K562 (cell line): ENCODE measurements around the gene USP10. TPM values are rescaled to one million over a fixed set of nuclear protein-coding genes. Genes with fewer than 3 reads are reported as not detected.
A peak's percentile ranks its signal among the peaks of the same experiment; 100 is the strongest.

ENCODE experiments used
- ATAC-seq: fragments of 200-7000 bp; cut with Tn5 transposase; 3 replicates; pipeline ENCODE4 v1.9.1; 2020; ENCODE audit warnings: moderate library complexity
- BruUV-seq: library from RNA; stranded (reverse); fragments of 400-500 nt; replicated peaks from 2 replicates; lab custom pipeline; 2021; lab: Mats Ljungman, UMichigan
- CTCF ChIA-PET: fragments of 300-600 bp; formaldehyde crosslinking; extraction: SDS; loops from one replicate; lab custom pipeline; 2021; ENCODE audit warnings: low intra/inter-chr PET ratio; lab: Yijun Ruan, JAX
- POLR2A ChIA-PET: fragments of 300-600, 350-650 bp; sonication (Branson Sonifier 250); formaldehyde crosslinking; extraction: SDS; loops from one replicate; lab custom pipeline; 2021; ENCODE audit warnings: antibody characterized with exemption, inconsistent platforms; lab: Yijun Ruan, JAX
- DNase-seq, 4 experiments: peaks; one replicate each; pipeline versions ENCODE4 v3.0.0 to v3.0.0-alpha.2; 2011 to 2018; ENCODE audit warnings: low spot score in 3 of 4, mixed read lengths in 3 of 4; ENCODE audit errors: extremely low read depth in 1 of 4
- FAIRE-seq: peaks from 2 replicates; lab custom pipeline; 2011; peaks lifted over from hg19 to GRCh38; lab: Jason Lieb, UNC
- H2AFZ ChIP-seq: 2 replicates; pipeline ENCODE4 v1.6.0; 2011; ENCODE audit warnings: low read depth, low read length, control low read depth, inconsistent platforms
- H3K27ac ChIP-seq: fragments of 200-600 bp; 3 replicates; pipeline ENCODE4 v1.8.0; 2011; ENCODE audit warnings: low read depth, mild to moderate bottlenecking, control low read depth, inconsistent platforms, low read length, moderate library complexity, mixed read lengths; ENCODE audit errors: extremely low read depth
- H3K27me3 ChIP-seq, 2 experiments: fragments of 300-600 bp in 1 of 2; 2 replicates in 1 of 2; 3 replicates in 1 of 2; pipeline versions ENCODE4 v1.6.0 to v1.8.0; 2011; ENCODE audit warnings: inconsistent platforms in 2 of 2, low read length in 2 of 2, mild to moderate bottlenecking in 1 of 2, mixed read lengths in 1 of 2, moderate library complexity in 1 of 2; ENCODE audit not compliant: control insufficient read depth in 2 of 2, insufficient read depth in 2 of 2
- H3K36me3 ChIP-seq: fragments of 300-600 bp; 3 replicates; pipeline ENCODE4 v1.8.0; 2011; ENCODE audit warnings: mild to moderate bottlenecking, low read length, inconsistent platforms; ENCODE audit not compliant: control insufficient read depth, insufficient read depth
- H3K4me1 ChIP-seq, 2 experiments: fragments of 200-600 bp in 1 of 2; replicated peaks in 1 of 2; 2 replicates in 1 of 2; 3 replicates in 1 of 2; pipeline versions ENCODE4 v1.5.1 to v1.8.0; 2011; ENCODE audit warnings: inconsistent platforms in 2 of 2, low read length in 2 of 2, mild to moderate bottlenecking in 1 of 2, mixed read lengths in 1 of 2, moderate library complexity in 1 of 2; ENCODE audit not compliant: control insufficient read depth in 2 of 2, insufficient read depth in 2 of 2
- H3K4me2 ChIP-seq: 2 replicates; pipeline ENCODE4 v1.6.1; 2011; ENCODE audit warnings: low read length, control low read depth, inconsistent platforms, mixed read lengths; ENCODE audit not compliant: insufficient read depth
- H3K4me3 ChIP-seq: fragments of 200-600 bp; sonication (generic), shearing (Covaris generic); 2 replicates; pipeline ENCODE4 v1.5.1; 2016; ENCODE audit warnings: control low read depth, inconsistent platforms
- H3K79me2 ChIP-seq: fragments of 200-600 bp; 3 replicates; pipeline ENCODE4 v1.8.0; 2011; ENCODE audit warnings: low read length, inconsistent platforms; ENCODE audit not compliant: control insufficient read depth, insufficient read depth
- H3K9ac ChIP-seq, 2 experiments: 2 replicates each; pipeline versions ENCODE4 v1.6.0 to v1.6.1; 2011; ENCODE audit warnings: low read depth in 2 of 2, low read length in 2 of 2, control low read depth in 1 of 2, inconsistent platforms in 1 of 2, mild to moderate bottlenecking in 1 of 2, mixed read lengths in 1 of 2; ENCODE audit not compliant: insufficient read depth in 1 of 2
- H3K9me1 ChIP-seq: one replicate; pipeline ENCODE4 v1.6.0; 2011; ENCODE audit warnings: inconsistent platforms, mild to moderate bottlenecking, low read length, moderate library complexity; ENCODE audit not compliant: control insufficient read depth, insufficient read depth
- H3K9me3 ChIP-seq: replicated peaks from 2 replicates; pipeline ENCODE4 v1.5.1; 2011; ENCODE audit warnings: low read depth, low read length, inconsistent platforms; ENCODE audit not compliant: control insufficient read depth, insufficient read depth
- H4K20me1 ChIP-seq: replicated peaks from 2 replicates; pipeline ENCODE4 v1.6.1; 2011; ENCODE audit warnings: low read length, inconsistent platforms, mixed read lengths; ENCODE audit not compliant: control insufficient read depth, insufficient read depth
- CBX2 ChIP-seq: fragments of 200-600 bp; sonication (generic); IDR thresholded peaks from one replicate; pipeline ENCODE4 v1.6.1; 2012; ENCODE audit warnings: mild to moderate bottlenecking, low read length, inconsistent platforms; ENCODE audit not compliant: insufficient read depth, poor library complexity, severe bottlenecking
- CEBPB ChIP-seq: fragments of 450-650 bp; IDR thresholded peaks from 2 replicates; pipeline ENCODE4 v1.6.1; 2016; ENCODE audit warnings: missing genetic modification characterization, missing compliant biosample characterization
- CEBPG ChIP-seq, 3 experiments: fragments of 200-800 bp in 1 of 3; sonication (Bioruptor generic) in 1 of 3; sonication (generic) in 1 of 3; formaldehyde crosslinking in 1 of 3; IDR thresholded peaks in 2 of 3; conservative IDR thresholded peaks in 1 of 3; 2 replicates each; pipeline versions ENCODE4 v1.6.1 to v1.8.0; 2016 to 2022; ENCODE audit warnings: missing compliant biosample characterization in 2 of 3, missing genetic modification characterization in 2 of 3, mild to moderate bottlenecking in 1 of 3, missing genetic modification reagents in 1 of 3
- HDGF ChIP-seq: fragments of 450-650 bp; IDR thresholded peaks from 2 replicates; pipeline ENCODE4 v1.6.1; 2016
- L3MBTL2 ChIP-seq: fragments of 450-650 bp; IDR thresholded peaks from 2 replicates; pipeline ENCODE4 v1.6.1; 2016; ENCODE audit warnings: mild to moderate bottlenecking, moderate library complexity
- SAFB2 ChIP-seq: fragments of 200-400 bp; formaldehyde crosslinking; IDR thresholded peaks from 2 replicates; pipeline ENCODE4 v1.6.1; 2018; ENCODE audit warnings: borderline replicate concordance, low read length, low read depth, moderate library complexity; ENCODE audit not compliant: severe bottlenecking
- ZFP36 ChIP-seq: fragments of 150-350 bp; IDR thresholded peaks from 2 replicates; pipeline ENCODE4 v1.6.1; 2018; ENCODE audit warnings: low read length, low read depth; ENCODE audit not compliant: partially characterized antibody
- WGBS: fragments of 100-300 bp; shearing (Covaris generic); methylation state at CpG from one replicate; pipeline ENCODE4 v1.1.6; 2016; ENCODE audit warnings: low coverage, mixed read lengths; ENCODE audit not compliant: insufficient coverage; ENCODE audit errors: missing lambda C conversion rate; 5-methylcytosine and 5-hydroxymethylcytosine counted together
- in situ Hi-C: fragments of 300-500 bp; cut with MboI; formaldehyde crosslinking; loops from 4 replicates; pipeline ENCODE4 v1.15.0; 2018; ENCODE audit warnings: inconsistent platforms, mixed read lengths
- intact Hi-C: fragments of 100-400 bp; cut with micrococcal nuclease; formaldehyde crosslinking; loops from 2 replicates; pipeline ENCODE4 v1.14.2; 2022
- polyA plus RNA-seq, 8 experiments: library from polyadenylated mRNA; depleted of rRNA in 4 of 8; stranded (reverse) in 5 of 8; unstranded in 3 of 8; fragments of >200 nt; fragmentation: Nextera tagmentation in 2 of 8; fragmentation: Illumina TruSeq in 1 of 8; extraction: Ambion mirVana in 2 of 8; extraction: Trizol in 1 of 8; gene quantifications; 2 replicates each; pipeline versions ENCODE4 v1.2.1 to v1.2.3, GENCODE V29; 2011 to 2014; ENCODE audit warnings: inconsistent platforms in 1 of 8, missing spikeins in 1 of 8
- total RNA-seq, 7 experiments: library from RNA; depleted of rRNA in 6 of 7; stranded (reverse); fragments of >200 nt in 6 of 7; fragmentation: Illumina TruSeq in 2 of 7; extraction: Trizol in 2 of 7; gene quantifications; 2 replicates each; pipeline versions ENCODE4 v1.2.1 to v1.2.3, GENCODE V29; 2011 to 2021; ENCODE audit warnings: low replicate concordance in 1 of 7
- TF ChIP-seq, protein P1 (sequence below), 2 experiments: fragments of 450-650 bp in 1 of 2; sonication (generic) in 1 of 2; formaldehyde crosslinking in 1 of 2; IDR thresholded peaks in 1 of 2; conservative IDR thresholded peaks in 1 of 2; 2 replicates each; pipeline versions ENCODE4 v1.6.1 to v1.8.1; 2016 to 2023; ENCODE audit warnings: mild to moderate bottlenecking in 2 of 2, moderate library complexity in 2 of 2, inconsistent platforms in 1 of 2, missing genetic modification reagents in 1 of 2

Gene USP10
- total and polyA plus RNA-seq, 9 of the 15 experiments (the other 6 are each of a cell fraction or from before 2014, with no cell fraction given): 61.7 to 197 (median 116) TPM

DNA sequence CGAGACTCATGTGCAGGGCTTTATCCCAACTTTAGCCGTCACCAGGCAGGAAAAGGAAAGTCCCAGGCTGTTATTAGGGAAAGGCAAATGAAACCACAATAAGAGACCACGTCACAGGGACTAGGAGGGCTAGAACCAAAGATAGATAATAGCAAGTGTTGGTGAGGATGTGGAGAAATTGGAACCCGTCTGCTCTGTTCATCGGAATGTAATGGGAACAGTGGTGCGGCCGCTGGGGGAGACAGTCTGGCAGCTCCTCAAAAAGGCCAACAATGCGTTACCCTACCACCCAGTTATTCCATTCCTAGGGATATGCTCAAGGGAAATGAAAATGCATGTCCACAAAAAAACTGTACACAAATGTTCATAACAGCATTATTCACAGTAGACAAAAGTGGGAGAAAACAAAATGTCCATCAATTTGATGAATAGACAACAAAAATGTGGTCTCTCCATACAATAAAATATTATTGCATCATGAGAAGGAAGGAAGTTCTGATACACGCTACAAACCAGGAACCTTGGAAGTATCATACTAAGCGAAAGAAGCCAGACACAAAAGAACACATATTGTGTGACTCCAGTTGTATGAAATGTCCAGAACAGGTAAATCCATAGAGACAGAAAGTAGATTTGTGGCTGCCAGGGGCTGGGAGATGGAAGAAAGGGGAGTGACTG lies 19.5 kb upstream of the USP10 start:
- no peaks in the 10 kb centered on the region for H3K9me3 ChIP-seq
- ChIA-PET POLR2A (interaction anchor here (1.6 to 1.9 kb wide), 2 partner anchors 15 to 40 kb away, joined by 4 to 6 read pairs; no protein-coding TSS in a partner anchor), CTCF (no interaction called here)
- WGBS: 15% methylated on average over 10 of the region's 10 CpGs
- intact Hi-C loops: no loop called here
- H3K79me2 ChIP-seq: no peaks in the 10 kb centered on the region
- no peaks in the 10 kb centered on the region for H3K36me3 ChIP-seq
- no peak for FAIRE-seq
- H2AFZ ChIP-seq: no peak overlapping the region
- no peak for ATAC-seq
- no peak for DNase-seq
- TF ChIP-seq L3MBTL2 (no peak), SAFB2 (no peak), CBX2 (peak; percentile 60), HDGF (no peak), CEBPG (CRISPR knock-in tag; IDR thresholded peaks at IDR 0.05) (0 out of 2 replicates have a peak, but pooled peaks have one; percentile 17), CEBPG (tag; conservative IDR thresholded peaks at IDR 0.05 in 1 of 2, IDR thresholded peaks at IDR 0.05 in 1 of 2) (peak; percentile 32 to 48; a peak in 3 of 4 replicates), ZFP36 (peak; percentile 55), CEBPB (tag) (peak; percentile 42; the same call in 1 of the 2 replicates)
- TF ChIP-seq, protein P1, sequence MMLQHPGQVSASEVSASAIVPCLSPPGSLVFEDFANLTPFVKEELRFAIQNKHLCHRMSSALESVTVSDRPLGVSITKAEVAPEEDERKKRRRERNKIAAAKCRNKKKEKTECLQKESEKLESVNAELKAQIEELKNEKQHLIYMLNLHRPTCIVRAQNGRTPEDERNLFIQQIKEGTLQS (IDR thresholded peaks at IDR 0.05): peak; percentile 66
- TF ChIP-seq, protein P1 (CRISPR knock-in tag; conservative IDR thresholded peaks at IDR 0.05): no peak
- no TSS peak for BruUV-seq
- no peak overlapping the region for H3K9ac ChIP-seq
- no peak overlapping the region for H3K4me2 ChIP-seq
- in situ Hi-C loops: no loop called here
- peaks cover 26 to 47% of the 10 kb centered on the region in 2 experiments for H3K27me3 ChIP-seq
- H3K4me3 ChIP-seq: no peak overlapping the region
- H3K27ac ChIP-seq: no peak overlapping the region
- H4K20me1 ChIP-seq: no peaks in the 10 kb centered on the region; the same call in 1 of the 2 replicates
- peaks cover 7 to 8% of the 10 kb centered on the region in 2 experiments; a peak in 4 of 5 replicates for H3K4me1 ChIP-seq
- no peaks in the 10 kb centered on the region for H3K9me1 ChIP-seq
